ENCODE data around the gene ADCY5.

DNA sequence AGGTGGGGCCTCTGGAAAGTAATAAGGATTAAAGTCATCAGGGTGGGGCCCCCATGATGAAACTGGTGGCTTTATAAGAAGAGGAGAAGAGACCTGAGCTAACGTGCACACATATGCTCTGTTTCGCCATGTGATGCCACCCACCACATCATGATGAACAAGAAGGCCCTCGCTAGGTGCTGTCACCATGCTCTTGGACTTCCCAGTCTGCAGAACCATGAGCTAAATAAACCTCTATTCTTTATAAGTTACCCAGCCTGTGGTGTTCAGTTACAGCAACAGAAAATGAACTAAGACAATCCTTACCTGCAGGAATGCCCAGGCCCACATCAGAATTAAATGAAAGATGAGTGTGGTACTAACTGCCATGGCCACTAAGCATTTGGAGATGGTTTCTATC, 79.8 kb downstream of the ADCY5 start:
- no peak for TF ChIP-seq CTCF (IDR thresholded peaks at IDR 0.05)
- TF ChIP-seq EP300 (IDR thresholded peaks at IDR 0.05): no peak
- no peak for TF ChIP-seq POLR2A (IDR thresholded peaks at IDR 0.05)
